Activated CD4-positive, alpha-beta memory T cell treated with anti-CD3 and anti-CD28 coated beads, Interleukin-2, amount 10 ng/mL, durations not matched to agents 7 days and 5 days (primary cell): ENCODE measurements around the gene TBX19. TPM values are rescaled to one million over a fixed set of nuclear protein-coding genes. Genes with fewer than 3 reads are reported as not detected.

Experiments
- CTCF ChIA-PET: fragments of 350-600 bp; sonication (Branson Sonifier 250); formaldehyde crosslinking; loops from one replicate; lab custom pipeline; 2021; ENCODE audit warnings: antibody characterized with exemption, inconsistent platforms; lab: Charles Lee
- POLR2A ChIA-PET: fragments of 350-600 bp; sonication (Branson Sonifier 250); formaldehyde crosslinking; loops from one replicate; lab custom pipeline; 2021; ENCODE audit warnings: antibody characterized with exemption; lab: Charles Lee
- DNase-seq: peaks from one replicate; pipeline ENCODE4 v3.0.0-alpha.2; 2020
- H3K27ac Mint-ChIP-seq: one replicate; pipeline ENCODE4 v1.8.0; 2021; ENCODE audit warnings: mild to moderate bottlenecking, mixed read lengths
- H3K27me3 Mint-ChIP-seq: one replicate; pipeline ENCODE4 v1.8.0; 2021; ENCODE audit warnings: mixed read lengths
- H3K36me3 Mint-ChIP-seq: one replicate; pipeline ENCODE4 v1.8.0; 2021; ENCODE audit warnings: low read depth, mixed read lengths
- H3K4me1 Mint-ChIP-seq: one replicate; pipeline ENCODE4 v1.8.0; 2021; ENCODE audit warnings: mixed read lengths
- H3K4me3 Mint-ChIP-seq: one replicate; pipeline ENCODE4 v1.8.0; 2021; ENCODE audit warnings: mild to moderate bottlenecking, mixed read lengths
- H3K9me3 Mint-ChIP-seq: one replicate; pipeline ENCODE4 v1.8.0; 2021; ENCODE audit warnings: mixed read lengths
- total RNA-seq, 2 experiments: library from RNA; stranded (reverse); gene quantifications; one replicate each; pipeline ENCODE4 v1.2.3, GENCODE V29; 2021

TBX19 gene
- total RNA-seq, result 1 to 10 TPM; 2.4 TPM

- Mint-ChIP-seq H3K4me1 (peaks cover 3% of the 10 kb centered on the region), H3K9me3 (peaks cover 17% of the 10 kb centered on the region), H3K27me3 (no peaks in the 10 kb centered on the region), H3K27ac (no peak within 1 kb of the TSS), H3K36me3 (peaks cover 10% of the 10 kb centered on the region), H3K4me3 (no peak within 1 kb of the TSS)
- DNase-seq, result no peak
- CTCF ChIA-PET, result interaction anchor here (1.3 kb wide), 1 partner anchor 10 kb away, joined by 3 read pairs; no protein-coding TSS in a partner anchor
- POLR2A ChIA-PET, result no interaction called here
Observed at GRCh38 chr1:168280296-168280927, at the start of gene TBX19. TBX19 (plus strand) TSS chr1:168280877; CDS start chr1:168281091, 214 bp downstream.

GRCh38 chr1:168234846-168235547 is 45.7 kb upstream of the TBX19 start:
- H3K9me3 Mint-ChIP-seq, result no peaks in the 10 kb centered on the region
- peaks cover 88% of the 10 kb centered on the region for H3K36me3 Mint-ChIP-seq
- DNase-seq, result peak; percentile 65
- no peaks in the 10 kb centered on the region for H3K27me3 Mint-ChIP-seq
- ChIA-PET CTCF (interaction anchor here (0.5 to 6.8 kb wide), 41 partner anchors 9 to 1563 kb away, joined by 3 to 82 read pairs (median 4); partner anchors contain the start of genes SFT2D2 and TIPRL), POLR2A (interaction anchor here (0.9 to 2.8 kb wide), 8 partner anchors 8 to 301 kb away, joined by 3 to 57 read pairs (median 4); partner anchors contain the start of gene SFT2D2)
- H3K4me1 Mint-ChIP-seq, result peaks cover 64% of the 10 kb centered on the region
- peak overlapping the region; percentile 68 for H3K27ac Mint-ChIP-seq
- no peak overlapping the region for H3K4me3 Mint-ChIP-seq

GRCh38 chr1:168235548-168235885 is 45.2 kb upstream of the TBX19 start:
- Mint-ChIP-seq H3K27ac (peak overlapping the region; percentile 68), H3K4me1 (peaks cover 64% of the 10 kb centered on the region)
- CTCF ChIA-PET, result interaction anchor here (0.5 to 6.8 kb wide), 37 partner anchors 8 to 1562 kb away, joined by 3 to 82 read pairs (median 5); partner anchors contain the start of genes SFT2D2 and TIPRL

GRCh38 chr1:168235937-168236336 is 44.7 kb upstream of the TBX19 start:
- Mint-ChIP-seq H3K9me3 (no peaks in the 10 kb centered on the region), H3K36me3 (peaks cover 91% of the 10 kb centered on the region), H3K27ac (peak overlapping the region; percentile 68), H3K4me3 (no peak overlapping the region), H3K27me3 (no peaks in the 10 kb centered on the region), H3K4me1 (peaks cover 62% of the 10 kb centered on the region)
- ChIA-PET POLR2A (interaction anchor here (0.9 to 2.8 kb wide), 7 partner anchors 9 to 300 kb away, joined by 3 to 57 read pairs (median 4); partner anchors contain the start of gene SFT2D2), CTCF (interaction anchor here (0.5 to 6.8 kb wide), 36 partner anchors 8 to 1562 kb away, joined by 3 to 82 read pairs (median 5); partner anchors contain the start of genes SFT2D2 and TIPRL)
- no peak for DNase-seq

More at GRCh38 chr1:168235548-168235885, 45.2 kb upstream of the TBX19 start:
- POLR2A ChIA-PET, result interaction anchor here (0.9 to 2.8 kb wide), 8 partner anchors 9 to 300 kb away, joined by 3 to 57 read pairs (median 4); partner anchors contain the start of gene SFT2D2
- no peak for DNase-seq
- Mint-ChIP-seq H3K27me3 (no peaks in the 10 kb centered on the region), H3K4me3 (no peak overlapping the region), H3K9me3 (no peaks in the 10 kb centered on the region), H3K36me3 (peaks cover 91% of the 10 kb centered on the region)

- ChIA-PET POLR2A (interaction anchor here (0.6 to 5.1 kb wide), 7 partner anchors 9 to 172 kb away, joined by 3 to 35 read pairs (median 3); partner anchors contain the start of gene SFT2D2), CTCF (interaction anchor here (0.7 to 6.8 kb wide), 6 partner anchors 19 to 1113 kb away, joined by 3 to 80 read pairs (median 3); no protein-coding TSS in a partner anchor)
- peak; percentile 44 for DNase-seq
- Mint-ChIP-seq H3K9me3 (no peaks in the 10 kb centered on the region), H3K36me3 (peaks cover 91% of the 10 kb centered on the region), H3K27ac (peak overlapping the region; percentile 70), H3K4me1 (peaks cover 53% of the 10 kb centered on the region), H3K27me3 (no peaks in the 10 kb centered on the region), H3K4me3 (peak overlapping the region; percentile 12)
Observed at GRCh38 chr1:168236836-168237611, 43.7 kb upstream of the TBX19 start.

- Mint-ChIP-seq H3K27ac (no peak overlapping the region), H3K4me3 (no peak overlapping the region), H3K9me3 (no peaks in the 10 kb centered on the region), H3K4me1 (peaks cover 41% of the 10 kb centered on the region), H3K36me3 (peaks cover 93% of the 10 kb centered on the region), H3K27me3 (no peaks in the 10 kb centered on the region)
- ChIA-PET POLR2A (interaction anchor here (1.3 to 1.8 kb wide), 2 partner anchors 11 to 16 kb away, joined by 3 to 5 read pairs; no protein-coding TSS in a partner anchor), CTCF (interaction anchor here (1.7 to 1.8 kb wide), 2 partner anchors 8 to 10 kb away, joined by 4 to 8 read pairs; no protein-coding TSS in a partner anchor)
- no peak for DNase-seq
Observed at GRCh38 chr1:168243198-168243597, 37.5 kb upstream of the TBX19 start.

GRCh38 chr1:168243636-168244212 is 37.0 kb upstream of the TBX19 start:
- DNase-seq, result peak; percentile 36
- ChIA-PET CTCF (interaction anchor here (1.7 kb wide), 1 partner anchor 9 kb away, joined by 8 read pairs; no protein-coding TSS in a partner anchor), POLR2A (interaction anchor here (1.3 to 1.8 kb wide), 2 partner anchors 11 to 17 kb away, joined by 3 to 5 read pairs; no protein-coding TSS in a partner anchor)
- H3K4me1 Mint-ChIP-seq, result peaks cover 40% of the 10 kb centered on the region
- no peak overlapping the region for H3K4me3 Mint-ChIP-seq
- no peaks in the 10 kb centered on the region for H3K27me3 Mint-ChIP-seq
- peaks cover 95% of the 10 kb centered on the region for H3K36me3 Mint-ChIP-seq
- H3K27ac Mint-ChIP-seq, result peak overlapping the region; percentile 62
- H3K9me3 Mint-ChIP-seq, result no peaks in the 10 kb centered on the region

- ChIA-PET POLR2A (interaction anchor here (0.9 to 1.0 kb wide), 2 partner anchors 13 to 19 kb away, joined by 3 read pairs; partner anchors contain the start of gene SFT2D2), CTCF (interaction anchor here (1.8 kb wide), 2 partner anchors 10 to 12 kb away, joined by 5 to 15 read pairs; no protein-coding TSS in a partner anchor)
- Mint-ChIP-seq H3K36me3 (peaks cover 95% of the 10 kb centered on the region), H3K27ac (no peak overlapping the region), H3K27me3 (no peaks in the 10 kb centered on the region), H3K9me3 (no peaks in the 10 kb centered on the region), H3K4me3 (no peak overlapping the region), H3K4me1 (peaks cover 40% of the 10 kb centered on the region)
- no peak for DNase-seq
Observed at GRCh38 chr1:168245042-168245441, 35.6 kb upstream of the TBX19 start.

- H3K27me3 Mint-ChIP-seq, result no peaks in the 10 kb centered on the region
- no peak overlapping the region for H3K27ac Mint-ChIP-seq
- peaks cover 94% of the 10 kb centered on the region for H3K36me3 Mint-ChIP-seq
- ChIA-PET POLR2A (interaction anchor here (1.1 to 1.7 kb wide), 2 partner anchors 9 to 20 kb away, joined by 5 read pairs; partner anchors contain the start of gene SFT2D2), CTCF (interaction anchor here (1.8 kb wide), 2 partner anchors 11 kb away, joined by 5 to 15 read pairs; no protein-coding TSS in a partner anchor)
- no peaks in the 10 kb centered on the region for H3K9me3 Mint-ChIP-seq
- no peak overlapping the region for H3K4me3 Mint-ChIP-seq
- DNase-seq, result no peak
- H3K4me1 Mint-ChIP-seq, result peaks cover 40% of the 10 kb centered on the region
Observed at GRCh38 chr1:168246506-168246905, 34.2 kb upstream of the TBX19 start.

GRCh38 chr1:168252204-168252733 is 28.4 kb upstream of the TBX19 start:
- peaks cover 12% of the 10 kb centered on the region for H3K9me3 Mint-ChIP-seq
- H3K36me3 Mint-ChIP-seq, result peaks cover 87% of the 10 kb centered on the region
- CTCF ChIA-PET, result interaction anchor here (1.8 kb wide), 1 partner anchor 17 kb away, joined by 9 read pairs; no protein-coding TSS in a partner anchor
- POLR2A ChIA-PET, result interaction anchor here (1.6 kb wide), 2 partner anchors 10 to 25 kb away, joined by 4 to 5 read pairs; no protein-coding TSS in a partner anchor
- no peak overlapping the region for H3K27ac Mint-ChIP-seq
- H3K4me3 Mint-ChIP-seq, result no peak overlapping the region
- no peaks in the 10 kb centered on the region for H3K27me3 Mint-ChIP-seq
- DNase-seq, result no peak
- peaks cover 7% of the 10 kb centered on the region for H3K4me1 Mint-ChIP-seq

- Mint-ChIP-seq H3K27me3 (no peaks in the 10 kb centered on the region), H3K9me3 (peaks cover 12% of the 10 kb centered on the region), H3K27ac (no peak overlapping the region), H3K4me3 (no peak overlapping the region), H3K4me1 (peaks cover 2% of the 10 kb centered on the region), H3K36me3 (peaks cover 71% of the 10 kb centered on the region)
- CTCF ChIA-PET, result no interaction called here
- POLR2A ChIA-PET, result interaction anchor here (0.9 kb wide), 1 partner anchor 30 kb away, joined by 3 read pairs; the partner anchor contains the start of gene SFT2D2
- no peak for DNase-seq
Observed at GRCh38 chr1:168256164-168256563, 24.5 kb upstream of the TBX19 start.
